Ovary (tissue), 10 donors: ENCODE data around the gene FLNC. TPM values are rescaled to one million over a fixed set of nuclear protein-coding genes. Genes with fewer than 3 reads are reported as not detected.

Source experiments
- DNase-seq, 5 donors: peaks; one replicate each; pipeline ENCODE4 v3.0.0-alpha.2; 2019 to 2020
- H3K27ac ChIP-seq, 2 donors: fragments of 200-600 bp; one replicate each; pipeline versions ENCODE4 v1.5.1 to v1.8.0; 2019 to 2022
- H3K27me3 ChIP-seq: fragments of 200-600 bp; one replicate; pipeline ENCODE4 v1.8.0; 2022
- H3K36me3 ChIP-seq: fragments of 200-600 bp; sonication (generic); one replicate; pipeline ENCODE4 v1.5.1; 2019
- H3K4me1 ChIP-seq: one replicate; pipeline ENCODE4 v1.8.1; 2013; ENCODE audit warnings: mild to moderate bottlenecking, moderate library complexity; ENCODE audit not compliant: insufficient read depth
- H3K4me3 ChIP-seq: fragments of 200-600 bp; sonication (generic); one replicate; pipeline ENCODE4 v1.5.1; 2017
- H3K9me3 ChIP-seq, 2 donors: fragments of 200-600 bp in 1 of 2; sonication (generic) in 1 of 2; one replicate each; pipeline versions ENCODE4 v1.5.1 to v1.8.1; 2013 to 2019; ENCODE audit warnings: mild to moderate bottlenecking in 1 of 2, moderate library complexity in 1 of 2
- CTCF ChIP-seq, 3 donors: fragments of 450-650 bp in 2 of 3; fragments of 200-600 bp in 1 of 3; IDR thresholded peaks; one replicate each; pipeline versions ENCODE4 v1.5.1 to v1.8.0; 2016 to 2022; ENCODE audit warnings: antibody characterized with exemption in 3 of 3, mild to moderate bottlenecking in 1 of 3
- EP300 ChIP-seq: sonication (generic); formaldehyde crosslinking; IDR thresholded peaks from one replicate; pipeline ENCODE4 v1.6.1; 2017; ENCODE audit warnings: antibody characterized with exemption
- POLR2A ChIP-seq: fragments of 450-650 bp; IDR thresholded peaks from one replicate; pipeline ENCODE4 v1.6.1; 2017; ENCODE audit warnings: antibody characterized with exemption, mild to moderate bottlenecking, moderate library complexity
- WGBS, 3 donors: extraction: QIAGEN DNeasy Blood & Tissue Kit in 1 of 3; methylation state at CpG; one replicate each; pipeline versions ENCODE4 v1.1.5 to v1.1.7; 2013 to 2017; 5-methylcytosine and 5-hydroxymethylcytosine counted together
- intact Hi-C, 4 donors: fragments of 100-400 bp; cut with DNase I; formaldehyde crosslinking; loops; one replicate each; pipeline versions ENCODE4 v1.11.0 to v1.15.1; 2022 to 2023
- long read RNA-seq, 3 donors: library from polyadenylated mRNA in 2 of 3; unstranded in 2 of 3; transcript quantifications; one replicate each; pipeline ENCODE4 v2.0.0 and lab custom pipeline, GENCODE V29; 2021 to 2026
- polyA plus RNA-seq, 2 donors: library from polyadenylated mRNA; stranded (reverse); fragments of 200-250 nt in 1 of 2; fragments of 350-450 nt in 1 of 2; fragmentation: Illumina TruSeq in 1 of 2; extraction: RNeasy Lipid Tissue Mini Kit (QIAGEN cat#74804) in 1 of 2; gene quantifications; one replicate each; pipeline ENCODE4 v1.2.3, GENCODE V29; 2013 to 2014
- total RNA-seq, 7 donors: library from RNA; depleted of rRNA in 2 of 7; stranded (reverse); fragments of >200 nt in 2 of 7; fragmentation: NEBNext Ultra II Directional in 3 of 7; extraction: Animal tissue kit (Norgen Biotek cat#: 25700) in 3 of 7; gene quantifications; one replicate each; pipeline versions ENCODE4 v1.1.0 to v1.2.4, GENCODE V29; 2016 to 2023
- donor health status: DM: no; HTN: no; CAD: no; lungs with moderate emphysema.
- donor health status: DM: no; HTN: no; CAD: no.
- donor health status: Bipolar disorder and iron deficiency.
- donor health status: DM: yes; HTN: yes; CAD: no.
- donor health status: DM: no; HTN: no; CAD: no.
- donor health status: DM: yes; HTN: yes; CAD: no.

Gene FLNC
- 10 to 100 TPM in 6 of 7 donors, 1 to 10 TPM in 1; 8.0 to 51.2 (median 17.3) TPM for total RNA-seq
- polyA plus RNA-seq: 1 to 10 TPM; 6.5 to 6.8 TPM
- long read RNA-seq, donor 1, partial matches to known transcripts: 11 of 12 reads
- long read RNA-seq, donor 1, other reads (novel, unspliced or antisense): 1 of 12 reads
- long read RNA-seq, donor 2, full-length matches to known transcripts: 1 of 1 reads
- long read RNA-seq, donor 2, partial matches to known transcripts: 0 of 1 reads
- long read RNA-seq, donor 2, other reads (novel, unspliced or antisense): 0 of 1 reads
- long read RNA-seq, donor 3, full-length matches to known transcripts: 4 of 71 reads
- long read RNA-seq, donor 3, partial matches to known transcripts: 60 of 71 reads
- long read RNA-seq, donor 3, other reads (novel, unspliced or antisense): 7 of 71 reads

- intact Hi-C loops: loop anchor here in 1 of 4 donors (2.0 kb wide), 1 partner anchor 40 kb away; the partner anchor contains the start of gene CCDC136
- H3K27ac ChIP-seq: peak within 1 kb of the TSS; percentile 55 to 70
- WGBS, 3 donors: 1 to 3% (median 2%) methylated on average over 53 to 109 of the region's 109 CpGs
- H3K4me1 ChIP-seq: peaks cover 25% of the 10 kb centered on the region
- TF ChIP-seq POLR2A: no peak
- no peak for TF ChIP-seq CTCF (IDR thresholded peaks at IDR 0.05)
- no peak for TF ChIP-seq EP300
- H3K9me3 ChIP-seq: no peaks in the 10 kb centered on the region
- H3K27me3 ChIP-seq: no peaks in the 10 kb centered on the region
- H3K36me3 ChIP-seq: no peaks in the 10 kb centered on the region
- H3K4me3 ChIP-seq: peak within 1 kb of the TSS; percentile 60
- DNase-seq: peak; percentile 58 to 80 (median 73)
These were observed at the start of gene FLNC for GRCh38 chr7:128830231-128831177. Gene FLNC, plus strand, starts transcription at chr7:128830406. Its CDS starts 232 bp downstream, at chr7:128830638.

- DNase-seq: no peak
- Histone ChIP-seq H3K9me3 (no peaks in the 10 kb centered on the region), H3K27me3 (no peaks in the 10 kb centered on the region), H3K4me1 (no peaks in the 10 kb centered on the region), H3K36me3 (no peaks in the 10 kb centered on the region), H3K27ac (no peak overlapping the region), H3K4me3 (no peak overlapping the region)
- intact Hi-C loops: no loop called here
- 65 to 78% (median 70%) methylated on average over 5 of the region's 5 CpGs for WGBS, 3 donors
- TF ChIP-seq EP300 (no peak), POLR2A (no peak), CTCF (IDR thresholded peaks at IDR 0.05) (no peak)
These were observed 49.1 kb upstream of the FLNC start for GRCh38 chr7:128781126-128781525.

- TF ChIP-seq CTCF (IDR thresholded peaks at IDR 0.05) (no peak), EP300 (no peak)
- 71 to 74% (median 72%) methylated on average over 3 of the region's 3 CpGs for WGBS, 3 donors
- no peak overlapping the region for H3K4me3 ChIP-seq
- H3K27me3 ChIP-seq: no peaks in the 10 kb centered on the region
- H3K4me1 ChIP-seq: no peaks in the 10 kb centered on the region
- H3K27ac ChIP-seq: no peak overlapping the region
- no peak for DNase-seq
- intact Hi-C loops: no loop called here
- H3K9me3 ChIP-seq: no peaks in the 10 kb centered on the region
- no peaks in the 10 kb centered on the region for H3K36me3 ChIP-seq
These were observed 48.4 kb upstream of the FLNC start for GRCh38 chr7:128781851-128782250.

- DNase-seq: peak; percentile 75 to 94 (median 83)
- TF ChIP-seq POLR2A: no peak
- no peak for TF ChIP-seq EP300
- TF ChIP-seq CTCF (IDR thresholded peaks at IDR 0.05): no peak
- H3K36me3 ChIP-seq: no peaks in the 10 kb centered on the region
- no peaks in the 10 kb centered on the region for H3K4me1 ChIP-seq
- no peak overlapping the region for H3K27ac ChIP-seq
- H3K4me3 ChIP-seq: no peak overlapping the region
- no peaks in the 10 kb centered on the region for H3K27me3 ChIP-seq
- intact Hi-C loops: no loop called here
- H3K9me3 ChIP-seq: no peaks in the 10 kb centered on the region
- 10 to 18% (median 14%) methylated on average over 15 of the region's 15 CpGs for WGBS, 3 donors
These were observed 46.9 kb upstream of the FLNC start for GRCh38 chr7:128783143-128783861.
